ENCODE measurements around the gene UTS2B.

GRCh38 chr3:191336833-191337232 lies 6.5 kb upstream of the UTS2B start:
- TF ChIP-seq POLR2A (IDR thresholded peaks at IDR 0.05) (no peak), CTCF (IDR thresholded peaks at IDR 0.05) (no peak), EP300 (IDR thresholded peaks at IDR 0.05) (no peak)

Data from ovary (tissue), 3 donors.